Measurements from ENCODE around the gene GLI1.

Gene GLI1

GRCh38 chr12:57462912-57463253 is 3.3 kb downstream of the GLI1 start:
- Mint-ChIP-seq H3K9me3 (no peaks in the 10 kb centered on the region), H3K4me3 (peak overlapping the region; percentile 80), H3K36me3 (peaks cover 35% of the 10 kb centered on the region), H3K4me1 (peaks cover 63% of the 10 kb centered on the region), H3K27ac (peak overlapping the region; percentile 73)
- DNase-seq (ENCODE audit: low spot score in 2 of 2) (no peak), ATAC-seq (no peak)

GRCh38 chr12:57464569-57464968 is 5.0 kb downstream of the GLI1 start:
- peaks cover 59% of the 10 kb centered on the region for H3K4me1 Mint-ChIP-seq
- H3K36me3 Mint-ChIP-seq = peaks cover 52% of the 10 kb centered on the region
- H3K27ac Mint-ChIP-seq = peak overlapping the region; percentile 59
- ATAC-seq (no peak), DNase-seq (ENCODE audit: low spot score in 2 of 2) (no peak)
- H3K9me3 Mint-ChIP-seq = no peaks in the 10 kb centered on the region
- peak overlapping the region; percentile 80 for H3K4me3 Mint-ChIP-seq

GRCh38 chr12:57465030-57465746 is 5.6 kb downstream of the GLI1 start:
- Mint-ChIP-seq H3K27ac (peak overlapping the region; percentile 59), H3K9me3 (no peaks in the 10 kb centered on the region), H3K4me3 (peak overlapping the region; percentile 80), H3K36me3 (peaks cover 58% of the 10 kb centered on the region), H3K4me1 (peaks cover 55% of the 10 kb centered on the region)
- DNase-seq (ENCODE audit: low spot score in 2 of 2) (no peak), ATAC-seq (no peak)

- Mint-ChIP-seq H3K27ac (no peak overlapping the region), H3K4me1 (peaks cover 50% of the 10 kb centered on the region), H3K9me3 (no peaks in the 10 kb centered on the region), H3K36me3 (peaks cover 58% of the 10 kb centered on the region), H3K4me3 (no peak overlapping the region)
- no peak for DNase-seq (ENCODE audit: low spot score in 2 of 2)
- ATAC-seq = no peak
Observed at GRCh38 chr12:57465747-57466505, 6.3 kb downstream of the GLI1 start.

GRCh38 chr12:57467212-57467874 is 7.8 kb downstream of the GLI1 start:
- Mint-ChIP-seq H3K4me1 (peaks cover 48% of the 10 kb centered on the region), H3K27ac (peak overlapping the region; percentile 26), H3K4me3 (no peak overlapping the region), H3K9me3 (no peaks in the 10 kb centered on the region), H3K36me3 (peaks cover 71% of the 10 kb centered on the region)
- ATAC-seq = no peak
- DNase-seq (ENCODE audit: low spot score in 2 of 2) = no peak

- Mint-ChIP-seq H3K36me3 (peaks cover 71% of the 10 kb centered on the region), H3K27ac (peak overlapping the region; percentile 26), H3K9me3 (no peaks in the 10 kb centered on the region), H3K4me1 (peaks cover 47% of the 10 kb centered on the region), H3K4me3 (no peak overlapping the region)
- no peak for DNase-seq (ENCODE audit: low spot score in 2 of 2)
- no peak for ATAC-seq
Observed at GRCh38 chr12:57467915-57468314, 8.3 kb downstream of the GLI1 start.

- Mint-ChIP-seq H3K36me3 (peaks cover 80% of the 10 kb centered on the region), H3K9me3 (no peaks in the 10 kb centered on the region), H3K27ac (no peak overlapping the region), H3K4me1 (peaks cover 50% of the 10 kb centered on the region), H3K4me3 (no peak overlapping the region)
- DNase-seq (ENCODE audit: low spot score in 2 of 2) = no peak
- no peak for ATAC-seq
Observed at GRCh38 chr12:57469296-57470164, 9.9 kb downstream of the GLI1 start.

- Mint-ChIP-seq H3K9me3 (no peaks in the 10 kb centered on the region), H3K36me3 (peaks cover 81% of the 10 kb centered on the region), H3K4me1 (peaks cover 50% of the 10 kb centered on the region), H3K4me3 (no peak overlapping the region), H3K27ac (peak overlapping the region; percentile 69)
- ATAC-seq (no peak), DNase-seq (ENCODE audit: low spot score in 2 of 2) (no peak)
Observed at GRCh38 chr12:57470286-57470969, 10.8 kb downstream of the GLI1 start.

- Mint-ChIP-seq H3K36me3 (peaks cover 83% of the 10 kb centered on the region), H3K4me3 (no peak overlapping the region), H3K4me1 (peaks cover 52% of the 10 kb centered on the region), H3K27ac (peak overlapping the region; percentile 69), H3K9me3 (no peaks in the 10 kb centered on the region)
- ATAC-seq (no peak), DNase-seq (ENCODE audit: low spot score in 2 of 2) (no peak)
Observed at GRCh38 chr12:57470970-57471656, 11.5 kb downstream of the GLI1 start.

GRCh38 chr12:57471661-57472060 is 12.1 kb downstream of the GLI1 start:
- ATAC-seq (no peak), DNase-seq (ENCODE audit: low spot score in 2 of 2) (no peak)
- H3K4me1 Mint-ChIP-seq = peaks cover 57% of the 10 kb centered on the region
- no peak overlapping the region for H3K4me3 Mint-ChIP-seq
- H3K9me3 Mint-ChIP-seq = no peaks in the 10 kb centered on the region
- H3K36me3 Mint-ChIP-seq = peaks cover 88% of the 10 kb centered on the region
- peak overlapping the region; percentile 69 for H3K27ac Mint-ChIP-seq

- H3K9me3 Mint-ChIP-seq = no peaks in the 10 kb centered on the region
- no peak overlapping the region for H3K4me3 Mint-ChIP-seq
- H3K4me1 Mint-ChIP-seq = peaks cover 65% of the 10 kb centered on the region
- peaks cover 91% of the 10 kb centered on the region for H3K36me3 Mint-ChIP-seq
- peak overlapping the region; percentile 69 for H3K27ac Mint-ChIP-seq
- DNase-seq (ENCODE audit: low spot score in 2 of 2) = no peak
- ATAC-seq = no peak
Observed at GRCh38 chr12:57472391-57472790, 12.8 kb downstream of the GLI1 start.

- Mint-ChIP-seq H3K4me3 (no peak overlapping the region), H3K9me3 (no peaks in the 10 kb centered on the region), H3K4me1 (peaks cover 65% of the 10 kb centered on the region), H3K27ac (no peak overlapping the region), H3K36me3 (peaks cover 91% of the 10 kb centered on the region)
- ATAC-seq = no peak
- DNase-seq (ENCODE audit: low spot score in 2 of 2) = no peak
Observed at GRCh38 chr12:57473392-57473791, 13.8 kb downstream of the GLI1 start.

- Mint-ChIP-seq H3K4me1 (peaks cover 68% of the 10 kb centered on the region), H3K36me3 (peaks cover 91% of the 10 kb centered on the region)
Observed at GRCh38 chr12:57473886-57474285, 14.3 kb downstream of the GLI1 start.

GRCh38 chr12:57474430-57474829 is 14.8 kb downstream of the GLI1 start:
- ATAC-seq = no peak
- DNase-seq (ENCODE audit: low spot score in 2 of 2) = no peak
- H3K4me1 Mint-ChIP-seq = peaks cover 73% of the 10 kb centered on the region
- H3K27ac Mint-ChIP-seq = peak overlapping the region; percentile 13
- peaks cover 91% of the 10 kb centered on the region for H3K36me3 Mint-ChIP-seq
- H3K4me3 Mint-ChIP-seq = peak overlapping the region; percentile 86
- H3K9me3 Mint-ChIP-seq = no peaks in the 10 kb centered on the region

More at GRCh38 chr12:57473886-57474285, 14.3 kb downstream of the GLI1 start:
- peak overlapping the region; percentile 86 for H3K4me3 Mint-ChIP-seq
- ATAC-seq (no peak), DNase-seq (ENCODE audit: low spot score in 2 of 2) (no peak)
- H3K9me3 Mint-ChIP-seq = no peaks in the 10 kb centered on the region
- peak overlapping the region; percentile 13 for H3K27ac Mint-ChIP-seq

Measured in stimulated activated effector memory CD8-positive, alpha-beta T cell treated with anti-CD3 and anti-CD28 coated beads, Interleukin-12 subunit alpha, Interleukin-12 subunit beta, amount 100 ng/mL, for 72 hours (primary cell).